Spleen (tissue), 10 donors: ENCODE results near the gene ZNF675. TPM values are rescaled to one million over a fixed set of nuclear protein-coding genes. Genes with fewer than 3 reads are reported as not detected.

Source experiments
- polyA plus RNA-seq, 3 donors: library from polyadenylated mRNA; stranded (reverse); fragments of 200-250 nt; gene quantifications; one replicate each; pipeline ENCODE4 v1.2.1, GENCODE V29; 2013
- total RNA-seq, 7 donors: library from RNA; depleted of rRNA in 3 of 7; stranded (reverse); fragments of >200 nt in 3 of 7; fragmentation: NEBNext Ultra II Directional in 4 of 7; extraction: Animal tissue kit (Norgen Biotek cat#: 25700) in 4 of 7; gene quantifications; one replicate each; pipeline versions ENCODE4 v1.1.0 to v1.2.1, GENCODE V29; 2016 to 2021
- donor health status: healthy with polysubstance abuse.
- donor health status: DM: no; HTN: no; CAD: no; lungs with moderate emphysema.
- donor health status: DM: no; HTN: no; CAD: no.
- donor health status: Bipolar disorder and iron deficiency.
- donor health status: healthy.
- donor health status: DM: no; HTN: no; CAD: no.
- donor health status: DM: yes; HTN: yes; CAD: no.

Gene ZNF675
- total and polyA plus RNA-seq, 10 donors, result 5.4 to 38.8 (median 18.4) TPM

Other genes with a start within 250 kb of the ZNF675 start
- 1 to 10 TPM; 3.0 to 6.8 (median 4.2) TPM for gene ZNF681, start 71.7 kb upstream of the ZNF675 start, total RNA-seq
- gene ZNF681, start 71.7 kb upstream of the ZNF675 start, polyA plus RNA-seq, result 1 to 10 TPM in 2 of 3 donors, under 1 TPM in 1; 0.93 to 1.7 (median 1.1) TPM
- 1 to 10 TPM; 2.6 to 6.9 (median 4.1) TPM for gene ZNF726, start 227.7 kb upstream of the ZNF675 start, total RNA-seq
- 1 to 10 TPM; 2.0 to 4.0 (median 2.5) TPM for gene ZNF726, start 227.7 kb upstream of the ZNF675 start, polyA plus RNA-seq